Measurements from ENCODE around the gene IFIT1.

The IFIT1 gene

DNA sequence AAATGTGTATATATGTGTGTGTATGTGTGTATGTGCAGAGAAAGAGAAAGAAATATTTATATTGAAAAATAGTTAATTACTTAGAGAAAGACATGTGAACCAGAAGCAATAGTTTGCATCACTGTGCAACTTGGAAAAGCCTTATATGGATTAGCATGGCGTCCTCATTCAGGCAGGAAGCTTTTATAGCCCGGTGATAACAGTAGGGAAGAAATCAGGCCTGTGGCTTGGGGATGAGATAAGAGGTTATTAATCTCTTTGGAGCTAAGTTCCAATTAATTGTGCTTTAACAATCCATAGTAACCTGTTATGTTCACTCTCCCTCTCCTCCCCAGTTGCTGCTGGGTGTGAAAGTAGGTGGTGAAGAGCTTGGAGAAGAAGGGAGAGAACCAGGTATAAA is 58.5 kb downstream of the IFIT1 start:
- H3K4me3 ChIP-seq (ENCODE audit: low read depth, low read length), result no peak overlapping the region
- TF ChIP-seq, protein P1, sequence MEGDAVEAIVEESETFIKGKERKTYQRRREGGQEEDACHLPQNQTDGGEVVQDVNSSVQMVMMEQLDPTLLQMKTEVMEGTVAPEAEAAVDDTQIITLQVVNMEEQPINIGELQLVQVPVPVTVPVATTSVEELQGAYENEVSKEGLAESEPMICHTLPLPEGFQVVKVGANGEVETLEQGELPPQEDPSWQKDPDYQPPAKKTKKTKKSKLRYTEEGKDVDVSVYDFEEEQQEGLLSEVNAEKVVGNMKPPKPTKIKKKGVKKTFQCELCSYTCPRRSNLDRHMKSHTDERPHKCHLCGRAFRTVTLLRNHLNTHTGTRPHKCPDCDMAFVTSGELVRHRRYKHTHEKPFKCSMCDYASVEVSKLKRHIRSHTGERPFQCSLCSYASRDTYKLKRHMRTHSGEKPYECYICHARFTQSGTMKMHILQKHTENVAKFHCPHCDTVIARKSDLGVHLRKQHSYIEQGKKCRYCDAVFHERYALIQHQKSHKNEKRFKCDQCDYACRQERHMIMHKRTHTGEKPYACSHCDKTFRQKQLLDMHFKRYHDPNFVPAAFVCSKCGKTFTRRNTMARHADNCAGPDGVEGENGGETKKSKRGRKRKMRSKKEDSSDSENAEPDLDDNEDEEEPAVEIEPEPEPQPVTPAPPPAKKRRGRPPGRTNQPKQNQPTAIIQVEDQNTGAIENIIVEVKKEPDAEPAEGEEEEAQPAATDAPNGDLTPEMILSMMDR (IDR thresholded peaks at IDR 0.05; ENCODE audit: borderline replicate concordance, insufficient read depth, low read depth, low read length), result no peak

DNA sequence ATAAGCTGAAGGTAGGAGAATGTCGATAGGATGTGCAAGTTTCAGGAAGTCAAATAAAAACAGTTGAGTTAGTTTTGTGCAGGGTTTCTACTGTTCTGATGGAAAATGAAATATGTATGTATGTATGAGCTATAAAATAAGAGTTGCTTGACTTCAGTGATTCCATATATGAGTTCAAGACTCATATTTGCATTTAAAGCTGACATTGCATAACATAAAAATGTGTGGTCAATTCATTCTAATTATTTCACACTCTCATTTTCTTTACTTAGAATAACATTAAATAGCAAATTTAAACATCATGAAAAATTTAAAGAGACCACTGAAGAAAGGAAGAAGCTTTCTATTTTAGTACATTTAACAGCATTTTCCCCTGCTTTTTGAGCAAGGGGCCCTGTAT is 59.8 kb downstream of the IFIT1 start:
- H3K4me3 ChIP-seq (ENCODE audit: low read depth, low read length), result no peak overlapping the region
- TF ChIP-seq, protein P1 (IDR thresholded peaks at IDR 0.05; ENCODE audit: borderline replicate concordance, insufficient read depth, low read depth, low read length), result no peak

DNA sequence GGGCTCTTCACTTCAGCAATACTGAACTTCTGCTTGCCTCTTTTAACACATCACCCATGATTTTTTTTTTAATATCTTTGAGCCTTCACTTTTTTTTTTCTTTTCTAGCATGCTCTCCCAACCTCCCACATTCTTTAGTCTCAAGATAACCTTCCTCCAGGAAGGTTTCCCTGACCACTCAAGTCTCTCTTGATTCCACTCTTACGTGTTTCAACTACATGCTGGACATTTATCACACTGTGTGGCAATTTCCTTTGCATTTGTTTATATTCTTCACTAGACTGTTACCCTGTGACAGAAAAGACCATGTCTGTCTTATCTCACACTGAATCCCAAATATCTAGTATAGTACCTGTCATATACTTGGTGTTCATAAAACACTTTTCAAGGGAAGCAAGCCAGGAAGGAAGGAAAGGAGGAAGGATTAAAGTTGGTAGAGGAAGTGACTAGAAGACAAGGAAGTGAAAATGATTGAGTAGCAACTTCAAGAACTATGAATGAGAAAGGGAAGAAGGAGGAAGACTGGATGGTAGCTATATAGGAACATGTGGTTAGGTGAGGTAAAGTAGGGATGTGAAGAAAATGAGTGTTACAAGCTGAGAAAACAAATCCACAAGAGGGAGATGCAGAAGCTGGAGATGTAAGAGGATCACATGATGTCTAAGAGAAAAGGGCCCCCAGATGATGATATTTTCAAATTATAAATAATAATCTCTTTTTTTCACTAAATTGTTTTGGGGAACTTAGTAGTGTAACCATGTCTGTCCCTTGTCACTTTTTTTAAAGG is 62.3 kb downstream of the IFIT1 start:
- H3K4me3 ChIP-seq (ENCODE audit: low read depth, low read length), result no peak overlapping the region
- TF ChIP-seq, protein P1 (IDR thresholded peaks at IDR 0.05; ENCODE audit: borderline replicate concordance, insufficient read depth, low read depth, low read length), result no peak
